NCI-H82 treated with DMSO at 0.1 percent for 48 hours (cell line): ENCODE data around the gene UBE2A.

Experiments
- DNase-seq: peaks from one replicate; lab custom pipeline; 2025; ENCODE audit not compliant: unreplicated experiment; lab: John Stamatoyannopoulos, UW

The UBE2A gene

DNA sequence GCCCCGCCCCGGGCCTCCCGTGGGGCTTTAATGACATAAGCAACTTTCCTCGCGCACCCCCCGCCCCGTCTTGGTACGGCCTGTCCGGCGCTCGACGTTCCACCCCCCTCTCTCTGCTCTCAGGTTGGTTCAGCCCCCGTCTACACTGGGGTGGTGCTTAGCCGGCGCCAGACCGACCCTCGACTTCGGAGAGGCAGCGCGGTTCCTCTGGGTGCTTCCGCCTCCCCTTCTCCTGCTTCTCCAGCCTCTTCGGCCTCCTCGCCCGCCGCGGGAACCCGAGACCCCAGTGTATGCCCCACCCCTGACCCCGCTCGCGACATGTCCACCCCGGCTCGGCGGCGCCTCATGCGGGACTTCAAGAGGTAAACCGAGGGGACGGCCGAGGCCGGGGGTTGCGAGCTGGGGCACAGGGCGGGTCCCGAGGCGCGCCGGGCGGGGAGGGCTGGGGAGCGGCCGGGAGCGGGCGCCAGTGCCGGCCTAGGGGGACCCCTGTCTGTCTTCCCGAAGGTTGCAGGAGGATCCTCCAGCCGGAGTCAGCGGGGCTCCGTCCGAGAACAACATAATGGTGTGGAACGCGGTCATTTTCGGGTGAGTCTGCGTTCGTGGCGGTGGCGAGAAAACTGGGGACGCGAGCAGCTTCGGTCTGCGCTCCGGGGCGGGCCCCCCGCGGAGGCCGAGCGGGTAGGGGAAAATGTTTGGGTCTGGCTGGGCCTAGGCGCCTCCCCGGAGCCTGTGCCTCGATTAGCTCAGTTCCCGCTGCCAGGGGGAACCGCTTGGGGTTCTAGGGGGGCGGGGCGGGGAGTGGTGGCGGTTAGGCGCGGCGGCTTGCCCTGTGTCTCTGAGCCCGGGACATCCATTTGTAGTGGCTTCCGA lies at the start of gene UBE2A:
TSS of gene UBE2A (plus strand) at position 170 of the 873 bp plus-strand sequence. CDS start at position 319, 149 bp downstream.
- peak; percentile 84 for DNase-seq

DNA sequence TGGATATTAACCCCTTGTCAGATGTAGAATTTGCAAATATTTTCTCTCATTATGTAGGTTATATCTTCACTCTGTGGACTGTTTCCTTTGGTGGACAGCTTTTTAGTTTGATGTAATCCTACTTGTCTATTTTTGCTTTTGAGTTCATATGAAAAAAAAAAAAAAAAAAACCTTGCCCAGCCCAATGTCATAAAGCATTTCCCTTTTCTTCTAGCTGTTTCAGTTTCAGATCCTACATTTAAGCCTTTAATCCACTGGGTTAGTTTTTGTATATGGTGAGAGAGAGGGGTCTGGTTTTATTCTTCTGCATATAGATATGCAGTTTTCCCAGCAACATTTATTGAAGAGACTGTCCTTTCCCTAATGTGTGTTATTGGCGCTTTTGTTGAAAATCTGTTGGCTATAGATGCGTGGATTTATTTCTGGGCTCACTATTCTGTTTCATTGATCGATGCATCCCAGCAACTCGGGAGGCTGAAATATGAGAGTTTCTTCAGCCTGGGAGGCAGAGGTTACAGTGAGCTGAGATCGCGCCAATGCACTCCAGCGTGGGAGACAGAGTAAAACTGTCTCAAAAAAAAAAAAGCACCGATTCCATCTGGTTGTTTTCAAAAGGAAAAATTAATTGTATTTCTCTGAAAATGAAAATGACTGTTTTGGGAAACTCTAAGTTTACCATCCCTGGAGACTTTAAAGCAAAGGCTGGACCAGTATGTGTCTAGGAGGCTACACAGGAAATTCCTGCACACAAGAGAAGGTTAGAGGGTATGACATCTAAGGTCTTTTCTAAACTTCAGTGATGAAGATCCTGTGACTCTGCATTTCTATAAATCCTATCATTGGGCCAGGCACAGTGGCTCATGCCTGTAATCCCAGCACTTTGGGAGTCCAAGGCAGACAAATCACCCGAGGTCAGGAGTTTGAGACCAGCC lies 44.8 kb upstream of the UBE2A start:
- no peak for DNase-seq

DNA sequence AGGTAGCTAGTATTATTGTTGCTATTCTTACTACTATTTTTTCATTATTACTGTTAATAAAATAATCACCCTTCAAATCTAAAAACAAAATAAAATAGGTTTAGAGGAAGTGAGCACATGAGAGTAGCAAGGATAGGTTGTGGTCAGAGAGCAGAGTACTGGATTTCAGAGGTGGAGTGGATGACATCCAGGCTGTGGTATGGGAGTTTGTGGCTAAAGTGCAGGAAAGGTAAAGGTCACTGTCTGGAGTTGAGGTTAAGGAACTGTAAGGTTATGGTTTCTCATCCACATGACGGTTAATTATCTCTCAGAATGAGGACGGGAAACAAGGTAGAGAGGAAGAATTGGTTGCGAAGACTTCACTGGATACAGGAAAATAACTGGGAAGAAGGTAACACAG lies 36.9 kb upstream of the UBE2A start:
- no peak for DNase-seq

DNA sequence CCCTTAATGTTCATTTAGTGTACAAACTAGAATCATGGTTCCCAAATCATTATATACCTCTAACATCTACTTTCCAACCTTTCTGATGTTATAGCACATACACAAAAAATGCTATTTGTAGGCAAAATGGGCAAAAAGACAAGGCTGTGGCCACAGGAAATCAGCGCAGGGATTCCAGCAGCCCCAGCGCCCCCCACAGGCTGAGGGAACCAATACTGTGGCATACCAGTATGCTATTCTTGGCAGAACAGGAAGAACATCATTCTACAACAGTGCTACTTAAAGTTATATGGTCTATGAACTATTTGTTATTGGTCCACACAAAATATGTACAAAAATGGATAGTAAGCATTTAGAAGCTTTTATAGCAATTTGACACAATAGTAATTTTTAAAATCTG lies 34.5 kb upstream of the UBE2A start:
- no peak for DNase-seq

DNA sequence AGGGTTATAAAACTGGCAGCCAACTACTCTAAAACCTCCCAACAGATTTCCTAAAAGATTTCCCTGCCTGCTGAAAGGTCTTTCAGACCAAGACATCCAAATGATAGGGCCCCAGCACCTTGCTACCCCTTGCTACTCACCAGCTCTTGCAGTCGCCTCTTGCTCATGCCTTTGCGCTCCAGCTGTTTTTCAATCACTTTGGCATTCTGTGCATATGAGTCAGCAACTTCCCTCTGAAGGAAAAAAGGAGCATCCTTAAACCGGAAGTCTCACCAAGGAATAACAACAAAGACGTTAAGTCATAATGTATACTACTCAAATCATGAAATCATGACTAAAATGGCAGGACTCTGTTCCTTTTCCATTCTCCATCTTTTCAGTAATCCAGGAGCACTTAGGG lies 33.2 kb upstream of the UBE2A start:
- DNase-seq = no peak

DNA sequence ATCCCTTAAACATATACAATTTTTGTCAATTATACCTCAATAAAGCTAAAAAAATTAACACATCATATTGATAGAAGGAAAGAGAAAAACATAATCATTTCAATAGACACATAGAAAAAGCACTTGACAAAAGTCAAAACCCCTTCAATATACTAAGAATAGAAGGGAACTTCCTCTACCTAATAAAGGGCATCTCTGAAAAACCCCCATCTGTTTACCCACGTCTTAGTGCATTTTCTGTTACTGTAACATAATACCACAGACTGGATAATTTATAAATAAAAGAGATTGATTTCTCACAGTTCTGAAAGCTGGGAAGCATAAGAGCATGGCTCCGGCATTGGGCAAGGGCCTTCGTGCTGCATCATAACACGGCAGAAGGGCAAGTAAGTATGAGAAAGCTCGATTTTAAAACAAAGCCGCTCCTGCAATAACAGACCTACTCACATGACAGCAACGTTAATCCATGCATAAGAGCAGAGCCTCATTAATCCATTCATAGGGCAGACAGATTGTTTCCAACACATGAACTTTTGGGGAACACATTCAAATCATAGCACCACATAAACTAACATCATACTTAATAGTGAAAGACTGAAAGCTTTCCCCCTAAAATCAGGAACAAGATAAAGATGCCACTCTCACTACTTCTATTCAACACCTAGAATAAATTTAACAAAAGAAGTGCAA lies 24.9 kb upstream of the UBE2A start:
- DNase-seq = peak; percentile 6

DNA sequence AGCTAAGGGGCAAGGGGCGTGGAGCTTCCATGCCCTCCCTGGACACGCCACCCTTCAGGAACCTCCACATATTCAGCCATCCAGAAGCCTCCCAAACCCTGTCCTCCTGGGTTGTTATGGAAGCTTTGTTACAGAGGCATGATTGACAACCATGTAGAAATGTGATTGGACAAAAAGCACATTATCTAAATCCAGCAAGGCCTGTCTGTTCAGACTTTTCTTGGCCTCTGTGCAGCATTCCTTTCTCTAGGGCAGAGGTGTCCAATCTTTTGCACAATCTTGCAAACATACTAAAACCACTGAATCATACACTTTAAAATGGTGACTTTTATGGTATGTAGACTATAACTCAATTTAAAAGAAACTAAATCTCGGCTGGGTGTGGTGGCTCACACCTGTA lies 21.9 kb upstream of the UBE2A start:
- DNase-seq = no peak

DNA sequence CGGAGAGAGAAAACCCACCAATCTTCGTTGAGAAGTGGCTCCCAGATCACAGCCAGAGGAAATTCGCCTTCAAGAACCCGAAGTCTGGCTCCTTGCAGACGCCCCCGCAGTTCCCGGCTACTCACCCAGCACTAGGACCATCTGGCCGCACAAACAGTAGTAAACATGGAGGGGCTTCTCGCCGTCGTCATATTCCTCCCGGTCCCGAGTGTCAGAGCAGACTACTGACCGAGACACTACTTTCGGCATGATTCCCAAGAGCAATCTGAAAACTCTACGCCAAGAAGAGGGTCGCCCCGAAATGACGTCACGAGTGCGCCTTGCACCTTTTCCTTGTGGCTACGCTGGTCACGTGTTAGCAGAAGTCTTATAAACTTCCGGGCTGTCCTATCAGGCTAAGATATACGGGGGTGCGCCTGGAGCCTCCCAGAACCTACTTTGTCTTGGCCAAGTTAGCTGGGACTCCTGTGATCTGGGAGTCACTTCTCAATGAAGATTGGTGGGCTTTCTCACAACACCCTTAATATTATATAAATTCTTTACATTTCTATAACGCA lies 9.2 kb upstream of the UBE2A start, which contains the start of gene STEEP1:
TSS of gene STEEP1 (minus strand) at position 303 of the 557 bp plus-strand sequence. CDS start at position 249, 54 bp downstream.
- peak; percentile 87 for DNase-seq

DNA sequence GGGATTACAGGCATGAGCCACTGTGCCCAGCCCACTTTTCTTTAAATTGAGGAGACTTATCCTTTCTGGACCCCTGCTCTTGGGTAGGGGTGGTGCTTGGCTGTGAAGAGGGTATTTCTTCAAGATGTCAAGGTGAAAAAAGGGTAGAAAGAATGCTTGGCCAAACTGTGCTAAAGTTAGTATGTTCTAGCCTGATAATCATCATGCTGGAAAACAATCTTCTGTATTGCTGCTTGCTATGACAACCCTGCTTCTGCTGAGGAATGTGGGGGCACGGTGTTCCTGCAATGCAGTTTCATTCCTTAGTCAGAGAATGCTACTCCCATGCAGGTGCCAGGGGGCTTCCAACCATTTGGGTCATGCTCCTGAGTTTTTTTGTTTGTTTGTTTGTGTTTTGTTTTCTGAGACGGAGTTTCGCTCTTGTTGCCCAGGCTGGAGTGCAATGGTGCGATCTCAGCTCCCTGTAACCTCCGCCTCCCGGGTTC lies 4.0 kb upstream of the UBE2A start:
- DNase-seq = no peak

DNA sequence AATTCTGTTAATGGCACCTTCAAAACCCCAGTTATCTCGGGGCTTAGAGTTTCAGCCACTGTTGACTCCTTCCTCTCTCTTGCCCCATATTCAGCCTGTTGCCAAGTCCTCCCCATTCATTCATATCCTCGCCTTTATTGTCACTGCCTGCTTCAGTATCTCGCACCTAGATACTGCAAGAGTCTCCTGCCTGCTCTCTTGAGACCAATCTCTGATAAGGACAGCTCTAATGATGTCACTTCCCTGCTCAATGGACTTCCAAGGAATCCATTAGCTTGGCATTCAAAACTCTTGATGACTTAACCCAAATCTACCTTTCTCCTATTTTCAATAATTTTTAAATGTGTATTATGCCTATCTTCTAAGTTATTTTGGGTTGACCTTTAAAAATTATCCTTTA lies 1.1 kb upstream of the UBE2A start:
- DNase-seq = no peak

DNA sequence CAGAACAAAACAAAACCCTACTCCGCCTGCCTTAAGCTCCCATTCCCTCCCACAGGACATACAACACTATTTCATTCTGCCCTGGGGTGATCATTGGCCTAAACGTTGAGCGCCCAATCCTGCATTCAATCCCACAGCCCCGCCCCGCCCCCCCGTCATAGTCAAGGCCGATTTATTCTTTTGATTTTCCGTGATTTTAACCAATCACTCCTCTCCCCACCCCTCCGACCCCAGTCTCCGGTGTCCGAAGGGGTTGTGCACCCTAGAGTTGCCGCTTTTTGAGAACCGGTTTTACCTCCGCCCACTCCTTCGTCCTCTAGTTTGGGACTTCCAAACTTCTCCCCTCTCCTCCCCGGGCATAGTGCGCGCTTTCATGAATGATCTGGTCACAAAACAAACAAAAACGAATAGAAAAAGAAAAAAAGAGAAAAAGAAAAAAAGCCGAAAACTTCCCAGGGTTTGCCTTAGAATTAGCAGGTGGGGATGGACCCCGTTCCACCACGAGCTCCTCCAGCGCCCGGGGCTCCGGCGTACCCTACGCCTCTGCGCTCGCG lies 446 bp upstream of the UBE2A start:
- no peak for DNase-seq

DNA sequence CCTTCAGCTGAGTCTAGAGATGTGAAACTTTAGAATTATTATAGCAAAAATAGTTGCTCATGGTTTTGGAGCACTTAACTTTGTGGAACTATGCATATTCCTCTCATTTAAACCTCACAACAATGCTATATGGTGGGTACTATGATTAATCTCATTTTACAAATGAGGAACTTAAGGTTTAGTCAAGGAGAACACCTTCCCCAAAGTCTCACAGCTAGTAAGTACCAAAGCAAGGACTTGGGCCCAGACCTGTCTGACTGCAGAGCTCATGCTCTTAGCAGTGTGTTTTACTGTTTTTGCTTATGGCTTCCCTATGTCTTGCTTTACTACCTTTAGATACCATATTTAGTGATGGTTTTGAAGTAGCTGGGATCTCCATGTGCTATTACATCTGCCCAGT lies 5.1 kb downstream of the UBE2A start:
- DNase-seq = no peak

DNA sequence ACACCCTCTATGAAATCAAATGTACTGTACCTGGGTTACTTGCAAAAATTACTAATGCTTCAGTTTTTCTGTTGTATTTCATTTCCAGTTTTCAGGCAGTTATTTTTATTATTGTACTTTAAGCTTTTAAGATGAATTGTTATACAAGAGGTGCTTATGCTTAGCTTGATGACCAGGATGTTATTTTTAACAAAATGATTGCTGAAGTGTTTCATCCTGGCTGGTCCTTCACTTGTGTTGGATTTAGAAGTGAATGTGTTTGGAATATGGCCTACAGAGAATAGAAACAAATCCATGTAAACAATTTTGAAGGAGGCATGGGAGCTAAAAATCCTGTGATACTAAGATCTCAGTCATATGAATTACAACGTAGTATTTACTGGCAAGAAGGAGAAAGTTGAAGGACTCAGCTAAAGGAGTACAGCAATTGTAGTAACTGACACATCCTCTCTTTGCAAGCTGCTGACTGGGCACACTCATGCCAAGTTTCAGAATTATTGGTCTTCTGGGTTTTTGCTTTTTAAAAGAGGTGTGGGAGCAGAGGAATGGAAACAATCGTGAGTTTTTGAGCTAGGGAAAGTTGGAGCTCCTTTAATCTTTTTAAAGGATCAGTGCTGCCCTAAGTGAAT lies 9.2 kb downstream of the UBE2A start:
- DNase-seq = no peak

DNA sequence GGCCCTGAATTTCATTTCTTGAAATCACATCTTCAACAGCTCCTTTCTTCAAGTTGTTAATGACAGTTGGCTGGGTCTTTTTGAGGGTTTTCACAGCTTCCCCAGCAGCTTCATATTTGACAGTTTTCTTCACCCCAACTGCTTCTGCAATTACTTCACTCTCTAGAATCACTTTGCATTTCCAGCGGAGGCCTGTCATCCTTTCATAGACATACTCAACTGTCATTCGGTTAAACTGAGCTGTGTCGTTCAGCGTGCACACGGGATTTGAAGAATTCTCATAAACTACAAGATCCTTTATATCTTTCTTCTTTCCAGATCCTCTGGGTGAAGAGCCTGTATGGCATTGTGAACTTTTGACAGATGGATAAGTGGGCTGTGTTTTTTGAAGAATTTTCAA lies 15.4 kb downstream of the UBE2A start:
- no peak for DNase-seq

DNA sequence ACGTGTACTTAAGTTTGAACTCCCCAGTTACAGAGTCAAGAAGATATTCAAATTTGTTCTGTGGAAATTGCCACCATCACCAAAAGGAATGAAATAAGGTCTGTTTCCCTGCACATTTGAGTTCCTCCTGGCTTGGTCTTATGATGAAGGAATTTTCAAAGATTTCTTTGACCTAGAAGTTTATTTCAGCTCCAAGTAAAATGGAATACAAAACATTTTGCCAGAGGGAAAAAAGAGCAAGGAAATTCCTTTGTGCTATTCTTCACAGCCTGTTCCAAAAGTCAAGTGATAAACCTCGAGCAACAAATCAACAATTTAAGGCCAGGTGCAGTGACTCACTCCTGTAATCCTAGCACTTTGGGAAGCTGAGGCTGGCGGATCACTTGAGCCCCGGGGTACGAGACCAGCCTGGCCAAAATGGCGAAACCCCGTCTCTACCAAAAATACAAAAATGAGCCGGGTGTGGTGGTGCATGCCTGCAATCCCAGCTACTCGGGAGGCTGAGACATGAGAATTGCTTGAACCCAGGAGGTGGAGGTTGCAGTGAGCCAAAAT lies 28.4 kb downstream of the UBE2A start:
- no peak for DNase-seq

DNA sequence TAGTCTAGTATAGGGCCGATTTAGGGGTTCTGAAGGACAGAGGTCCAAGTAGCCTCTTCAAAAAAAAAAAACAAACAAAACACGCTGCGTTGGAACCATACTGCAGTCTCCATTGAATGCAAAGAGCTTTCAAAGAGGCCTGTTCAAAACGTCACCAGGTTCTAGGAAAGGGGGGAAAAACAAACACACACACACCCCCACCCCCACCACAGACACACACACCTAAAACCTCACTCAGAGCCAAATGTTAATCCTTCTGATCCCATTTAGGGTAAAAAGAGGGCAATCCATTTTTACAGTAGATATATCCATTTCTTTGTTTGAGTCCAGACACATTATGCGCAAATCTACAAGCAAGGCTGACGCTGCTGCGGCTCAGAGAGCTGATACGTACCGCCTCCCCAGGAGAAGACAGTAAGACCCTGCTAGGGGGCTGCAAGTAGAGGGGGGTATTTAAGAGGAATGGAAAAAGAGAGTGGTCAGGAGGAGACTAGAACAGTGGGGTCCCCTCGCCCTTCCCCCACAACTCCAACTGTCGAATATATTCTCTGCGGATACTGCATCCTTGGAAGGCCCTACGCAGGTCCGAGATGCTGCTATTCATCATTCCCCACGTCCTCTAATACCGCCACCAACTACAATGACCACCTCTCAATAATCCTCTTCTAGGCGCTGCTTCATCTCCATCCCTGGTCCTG lies 30.6 kb downstream of the UBE2A start:
- peak; percentile 15 for DNase-seq

DNA sequence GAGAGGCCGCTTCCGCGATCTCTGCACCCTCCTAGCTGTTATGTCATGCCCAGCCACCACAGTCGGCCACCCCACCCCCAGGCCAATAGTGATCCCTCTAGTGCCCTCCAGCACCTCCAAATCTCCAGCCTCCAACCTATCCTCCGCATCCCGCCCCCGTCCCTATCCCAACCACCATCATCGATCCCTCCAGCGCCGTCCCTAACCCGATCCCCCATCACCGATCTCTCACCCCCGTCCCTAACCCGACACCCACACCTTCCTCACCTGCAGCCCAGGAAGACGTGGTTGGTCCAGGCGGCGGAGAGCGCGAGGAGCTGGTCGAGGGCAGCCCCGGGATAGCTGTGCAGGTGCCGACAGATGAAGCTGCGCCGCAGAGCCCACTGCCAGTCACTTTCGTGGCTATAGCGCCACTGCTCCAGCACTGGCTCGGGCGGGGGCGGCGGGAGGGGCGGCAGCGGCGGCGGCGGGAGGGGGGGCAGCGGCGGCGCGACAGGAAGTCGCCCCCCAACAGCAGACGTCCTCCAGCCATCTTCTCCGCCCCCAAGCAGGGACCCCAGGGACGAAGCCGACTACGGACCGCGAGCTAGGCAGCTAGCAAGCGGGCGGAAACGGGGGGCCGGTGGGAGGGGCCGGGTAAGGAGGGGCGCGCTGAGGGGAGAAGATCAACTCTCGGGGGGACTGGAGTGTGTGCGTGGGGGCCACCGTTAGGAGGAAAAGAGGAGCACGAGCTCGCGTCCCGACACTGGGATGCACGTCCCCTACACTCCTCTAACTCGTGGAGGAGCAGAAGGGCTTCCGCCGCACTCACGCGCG lies 31.3 kb downstream of the UBE2A start:
- no peak for DNase-seq
